Loucy (cell line): Measurements from ENCODE around the gene GRWD1.

Source experiments
- H2AFZ ChIP-seq: fragments of 200-600 bp; sonication (generic); 2 replicates; pipeline ENCODE4 v1.6.0; 2016; ENCODE audit warnings: antibody characterized with exemption, mild to moderate bottlenecking, low read length, moderate library complexity
- H3F3A ChIP-seq: fragments of 200-600 bp; 2 replicates; pipeline ENCODE4 v1.6.0; 2016; ENCODE audit warnings: antibody characterized with exemption, low read depth, mild to moderate bottlenecking
- H3K27me3 ChIP-seq: fragments of 200-600 bp; sonication (generic); 2 replicates; pipeline ENCODE4 v1.6.1; 2014; ENCODE audit warnings: low read length, mild to moderate bottlenecking; ENCODE audit not compliant: insufficient read depth, poor library complexity, severe bottlenecking
- H3K36me3 ChIP-seq: fragments of 200-600 bp; sonication (generic); 2 replicates; pipeline ENCODE4 v1.6.1; 2016; ENCODE audit warnings: low read length; ENCODE audit not compliant: insufficient read depth
- H3K4me1 ChIP-seq: fragments of 200-600 bp; sonication (generic); 2 replicates; pipeline ENCODE4 v1.5.1; 2014; ENCODE audit warnings: low read length, mild to moderate bottlenecking; ENCODE audit not compliant: insufficient read depth, poor library complexity, severe bottlenecking
- H3K4me2 ChIP-seq: fragments of 200-600 bp; sonication (generic); 2 replicates; pipeline ENCODE4 v1.6.0; 2014; ENCODE audit warnings: antibody characterized with exemption, low read length, low read depth, mild to moderate bottlenecking; ENCODE audit not compliant: poor library complexity, severe bottlenecking
- H3K4me3 ChIP-seq: fragments of 200-600 bp; sonication (generic); 2 replicates; pipeline ENCODE4 v1.5.1; 2014; ENCODE audit warnings: low read length, mild to moderate bottlenecking, mixed read lengths; ENCODE audit not compliant: poor library complexity, severe bottlenecking
- H3K79me2 ChIP-seq: fragments of 200-600 bp; sonication (generic); 2 replicates; pipeline ENCODE4 v1.6.1; 2014; ENCODE audit warnings: low read length; ENCODE audit not compliant: insufficient read depth
- H3K9ac ChIP-seq: fragments of 200-600 bp; sonication (generic); 2 replicates; pipeline ENCODE4 v1.6.0; 2014; ENCODE audit warnings: mild to moderate bottlenecking, low read depth, low read length, moderate library complexity; ENCODE audit not compliant: poor library complexity, severe bottlenecking
- H3K9me2 ChIP-seq: fragments of 200-600 bp; sonication (generic); replicated peaks from 2 replicates; pipeline ENCODE4 v1.6.1; 2016; ENCODE audit warnings: low read depth, low read length, mixed read lengths
- H3K9me3 ChIP-seq: fragments of 200-600 bp; sonication (generic); 2 replicates; pipeline ENCODE4 v1.6.1; 2014; ENCODE audit warnings: mild to moderate bottlenecking, antibody characterized with exemption, low read length, low read depth; ENCODE audit not compliant: insufficient read depth
- H4K20me1 ChIP-seq: fragments of 200-600 bp; sonication (generic); 2 replicates; pipeline ENCODE4 v1.6.0; 2014; ENCODE audit warnings: antibody characterized with exemption, low read length, mild to moderate bottlenecking; ENCODE audit not compliant: insufficient read depth, poor library complexity, severe bottlenecking
- EZH2phosphoT487 ChIP-seq: fragments of 200-600 bp; IDR thresholded peaks from 2 replicates; pipeline ENCODE4 v1.6.1; 2018; ENCODE audit warnings: antibody characterized with exemption, mild to moderate bottlenecking, moderate library complexity, borderline replicate concordance
- TF ChIP-seq, protein P1 (sequence below): fragments of 200-600 bp; sonication (generic); conservative IDR thresholded peaks from 2 replicates; pipeline ENCODE4 v1.5.1; 2014; ENCODE audit warnings: mild to moderate bottlenecking, antibody characterized with exemption, low read length

The GRWD1 gene

DNA sequence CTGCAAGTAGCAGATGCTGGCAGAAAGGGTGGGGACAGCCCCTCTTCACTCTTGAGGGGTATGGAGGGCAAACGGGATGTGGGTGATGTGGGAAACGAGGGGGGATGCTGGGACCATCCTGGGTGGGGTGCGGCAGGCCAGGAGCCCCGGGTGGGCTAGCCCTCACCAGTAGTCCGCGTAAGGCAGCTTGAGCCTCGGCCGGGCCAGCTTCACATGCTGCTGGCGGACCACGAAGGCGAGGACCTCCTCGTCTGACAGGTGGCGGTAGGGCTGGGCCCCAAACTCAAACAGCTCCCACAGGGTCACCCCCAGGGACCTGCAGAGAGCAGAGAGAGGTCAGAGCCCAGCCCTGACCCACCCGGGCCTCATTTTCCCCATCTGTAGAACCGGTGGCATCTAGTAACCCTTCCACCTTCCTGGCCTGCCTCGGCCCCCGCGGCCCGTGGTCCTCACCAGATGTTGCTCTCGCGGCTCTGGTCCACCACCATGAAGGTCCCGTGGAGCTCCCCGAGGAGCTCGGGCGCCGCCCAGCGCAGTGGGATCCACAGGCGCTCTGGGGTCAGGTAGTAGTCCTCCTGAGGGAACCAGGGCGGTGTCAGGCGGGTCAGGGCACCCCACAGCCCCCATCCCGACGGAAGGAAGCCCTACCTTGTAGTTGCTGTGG, 55.2 kb downstream of the GRWD1 start:
- Histone ChIP-seq H2AFZ (no peak overlapping the region), H3K4me2 (peak overlapping the region; percentile 64), H3K4me1 (peaks cover 11% of the 10 kb centered on the region), H3K9me3 (no peaks in the 10 kb centered on the region), H3K9me2 (no peaks in the 10 kb centered on the region), H3K36me3 (no peaks in the 10 kb centered on the region), H3K27me3 (no peaks in the 10 kb centered on the region), H3K79me2 (no peaks in the 10 kb centered on the region), H3F3A (peaks cover 4% of the 10 kb centered on the region; the same call in 1 of the 2 replicates), H4K20me1 (no peaks in the 10 kb centered on the region), H3K9ac (no peak overlapping the region), H3K4me3 (no peak overlapping the region)
- TF ChIP-seq, protein P1, sequence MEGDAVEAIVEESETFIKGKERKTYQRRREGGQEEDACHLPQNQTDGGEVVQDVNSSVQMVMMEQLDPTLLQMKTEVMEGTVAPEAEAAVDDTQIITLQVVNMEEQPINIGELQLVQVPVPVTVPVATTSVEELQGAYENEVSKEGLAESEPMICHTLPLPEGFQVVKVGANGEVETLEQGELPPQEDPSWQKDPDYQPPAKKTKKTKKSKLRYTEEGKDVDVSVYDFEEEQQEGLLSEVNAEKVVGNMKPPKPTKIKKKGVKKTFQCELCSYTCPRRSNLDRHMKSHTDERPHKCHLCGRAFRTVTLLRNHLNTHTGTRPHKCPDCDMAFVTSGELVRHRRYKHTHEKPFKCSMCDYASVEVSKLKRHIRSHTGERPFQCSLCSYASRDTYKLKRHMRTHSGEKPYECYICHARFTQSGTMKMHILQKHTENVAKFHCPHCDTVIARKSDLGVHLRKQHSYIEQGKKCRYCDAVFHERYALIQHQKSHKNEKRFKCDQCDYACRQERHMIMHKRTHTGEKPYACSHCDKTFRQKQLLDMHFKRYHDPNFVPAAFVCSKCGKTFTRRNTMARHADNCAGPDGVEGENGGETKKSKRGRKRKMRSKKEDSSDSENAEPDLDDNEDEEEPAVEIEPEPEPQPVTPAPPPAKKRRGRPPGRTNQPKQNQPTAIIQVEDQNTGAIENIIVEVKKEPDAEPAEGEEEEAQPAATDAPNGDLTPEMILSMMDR = no peak
- no peak for TF ChIP-seq EZH2phosphoT487

DNA sequence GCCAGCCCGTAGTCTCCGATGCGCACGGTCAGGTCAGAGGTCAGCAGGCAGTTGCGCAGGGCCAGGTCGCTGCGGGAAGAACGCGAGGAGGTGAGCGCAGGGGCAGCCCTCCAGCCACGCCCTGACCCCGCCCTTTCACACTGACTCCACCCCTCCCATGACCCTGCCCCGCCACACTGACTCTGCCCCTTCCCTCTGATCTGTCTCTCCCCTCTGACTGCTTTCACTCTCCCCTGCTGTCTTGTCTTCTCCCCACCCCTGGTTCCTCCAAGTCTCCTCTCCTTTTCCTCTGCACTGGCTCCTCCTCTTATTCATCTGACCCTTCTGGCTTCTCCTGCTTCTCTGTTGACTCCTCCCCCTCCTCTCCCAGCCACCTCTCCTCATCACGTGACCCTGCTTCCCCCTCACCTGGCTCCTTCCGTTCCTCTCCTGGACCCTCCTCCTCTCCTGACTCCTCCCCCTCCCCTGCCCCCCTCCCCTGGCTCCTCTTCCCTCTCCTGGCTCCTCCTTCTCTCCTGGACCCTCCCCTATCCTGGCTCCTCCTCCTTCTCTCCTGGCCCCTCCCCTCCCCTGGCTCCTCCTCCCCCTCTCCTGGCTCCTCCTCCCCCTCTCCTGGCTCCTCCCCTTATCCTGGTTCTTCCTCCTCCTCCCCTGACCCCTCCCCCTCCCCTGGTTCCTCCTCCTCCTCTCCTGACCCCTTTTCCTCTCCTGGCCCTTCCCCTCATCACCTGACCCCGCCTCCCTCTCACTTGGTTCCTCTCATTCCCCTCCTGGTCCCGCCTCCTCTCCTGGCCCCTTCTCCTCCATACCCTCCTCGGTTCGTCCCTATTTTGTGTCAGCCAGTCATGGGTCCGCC, 55.9 kb downstream of the GRWD1 start:
- peak overlapping the region; percentile 64 for H3K4me2 ChIP-seq
- no peaks in the 10 kb centered on the region for H3K27me3 ChIP-seq

DNA sequence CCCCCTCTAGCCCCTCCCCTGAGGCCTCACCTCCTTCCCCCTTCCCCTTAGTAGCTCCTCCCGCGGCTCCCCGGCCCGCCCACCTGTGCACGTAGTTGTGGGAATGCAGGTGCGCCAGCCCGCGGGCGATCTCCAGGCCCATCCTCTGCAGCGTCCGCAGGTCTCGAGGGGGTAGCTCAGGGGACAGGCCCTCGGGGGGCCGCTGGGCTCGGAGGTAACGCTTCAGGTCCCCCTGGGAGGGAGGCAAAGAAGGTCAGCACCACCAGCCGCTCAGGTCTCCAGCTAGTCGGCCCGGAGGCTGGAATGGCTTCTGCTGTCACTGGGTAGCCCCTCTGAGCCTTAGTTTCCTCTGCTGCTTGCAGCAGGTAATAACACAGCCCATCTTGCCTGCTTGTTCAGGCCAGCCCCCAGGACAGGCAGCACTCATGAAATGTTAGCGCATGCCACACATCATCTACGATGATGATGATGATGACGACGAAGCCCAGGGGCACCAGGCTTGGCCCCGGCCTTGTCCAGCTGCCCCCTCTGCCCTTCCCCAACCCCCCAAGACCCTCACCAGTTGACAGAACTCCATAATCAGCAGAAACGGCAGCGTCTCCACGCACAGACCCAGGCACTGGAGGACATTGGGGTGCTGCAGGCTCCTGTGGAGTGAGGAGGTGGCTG, 56.7 kb downstream of the GRWD1 start:
- H3K9ac ChIP-seq = peak overlapping the region; percentile 26
- no peaks in the 10 kb centered on the region for H3K79me2 ChIP-seq
- H3F3A ChIP-seq = peaks cover 4% of the 10 kb centered on the region; the same call in 1 of the 2 replicates
- H2AFZ ChIP-seq = peak overlapping the region; percentile 84
- TF ChIP-seq, protein P1 = no peak
- no peak for TF ChIP-seq EZH2phosphoT487
- H4K20me1 ChIP-seq = no peaks in the 10 kb centered on the region
- no peaks in the 10 kb centered on the region for H3K9me3 ChIP-seq
- peak overlapping the region; percentile 34 for H3K4me3 ChIP-seq
- H3K27me3 ChIP-seq = no peaks in the 10 kb centered on the region
- no peaks in the 10 kb centered on the region for H3K36me3 ChIP-seq
- peak overlapping the region; percentile 64 for H3K4me2 ChIP-seq
- no peaks in the 10 kb centered on the region for H3K9me2 ChIP-seq
- H3K4me1 ChIP-seq = peaks cover 11% of the 10 kb centered on the region

More for the DNA sequence above, 55.9 kb downstream of the GRWD1 start:
- Histone ChIP-seq H2AFZ (peak overlapping the region; percentile 84), H3K4me1 (peaks cover 11% of the 10 kb centered on the region), H3K36me3 (no peaks in the 10 kb centered on the region), H3K9ac (peak overlapping the region; percentile 26), H3F3A (peaks cover 4% of the 10 kb centered on the region; the same call in 1 of the 2 replicates), H4K20me1 (no peaks in the 10 kb centered on the region), H3K9me2 (no peaks in the 10 kb centered on the region), H3K4me3 (peak overlapping the region; percentile 46), H3K79me2 (no peaks in the 10 kb centered on the region), H3K9me3 (no peaks in the 10 kb centered on the region)
- TF ChIP-seq, protein P1 = no peak
- no peak for TF ChIP-seq EZH2phosphoT487
